Smooth muscle cell (in vitro differentiated cells): ENCODE results near the gene CDON. TPM values are rescaled to one million over a fixed set of nuclear protein-coding genes. Genes with fewer than 3 reads are reported as not detected.

Experiments used
- DNase-seq: peaks from one replicate; lab custom pipeline; 2025; ENCODE audit not compliant: unreplicated experiment; lab: John Stamatoyannopoulos, UW
- H2AFZ ChIP-seq: fragments of 200-600 bp; sonication (generic); 2 replicates; pipeline ENCODE4 v1.6.0; 2016; ENCODE audit warnings: antibody characterized with exemption, low read depth, mild to moderate bottlenecking
- H3F3A ChIP-seq: fragments of 200-600 bp; sonication (generic); 2 replicates; pipeline ENCODE4 v1.6.0; 2017; ENCODE audit warnings: antibody characterized with exemption, low read depth
- H3K27ac ChIP-seq: fragments of 200-600 bp; sonication (generic); 2 replicates; pipeline ENCODE4 v1.5.1; 2016; ENCODE audit warnings: low read depth, mild to moderate bottlenecking
- H3K27me3 ChIP-seq: fragments of 200-600 bp; sonication (generic); 2 replicates; pipeline ENCODE4 v1.6.1; 2016; ENCODE audit warnings: low read depth, mild to moderate bottlenecking
- H3K36me3 ChIP-seq: fragments of 200-600 bp; sonication (generic); 2 replicates; pipeline ENCODE4 v1.5.1; 2016; ENCODE audit warnings: low read depth
- H3K4me1 ChIP-seq: fragments of 200-600 bp; sonication (generic); 2 replicates; pipeline ENCODE4 v1.5.1; 2016; ENCODE audit warnings: low read depth
- H3K4me2 ChIP-seq: fragments of 200-600 bp; sonication (generic); 2 replicates; pipeline ENCODE4 v1.6.0; 2016; ENCODE audit warnings: mild to moderate bottlenecking
- H3K4me3 ChIP-seq: fragments of 200-600 bp; sonication (generic); 2 replicates; pipeline ENCODE4 v1.5.1; 2016; ENCODE audit warnings: mild to moderate bottlenecking
- H3K79me2 ChIP-seq: fragments of 200-600 bp; sonication (generic); 2 replicates; pipeline ENCODE4 v1.6.0; 2016; ENCODE audit warnings: low read depth, mild to moderate bottlenecking
- H3K9ac ChIP-seq: fragments of 200-600 bp; sonication (generic); 2 replicates; pipeline ENCODE4 v1.6.0; 2016; ENCODE audit warnings: low read depth
- H3K9me3 ChIP-seq: fragments of 200-600 bp; sonication (generic); replicated peaks from 2 replicates; pipeline ENCODE4 v1.5.1; 2016; ENCODE audit warnings: low read depth
- H4K20me1 ChIP-seq: fragments of 200-600 bp; sonication (generic); 2 replicates; pipeline ENCODE4 v1.6.0; 2016; ENCODE audit warnings: low read depth
- WGBS: methylation state at CpG from one replicate; pipeline ENCODE4 v1.1.7; 2016; ENCODE audit warnings: low lambda C conversion rate; 5-methylcytosine and 5-hydroxymethylcytosine counted together
- polyA plus RNA-seq: library from polyadenylated mRNA; unstranded; fragments of >200 nt; fragmentation: Nextera tagmentation; extraction: Ambion mirVana; gene quantifications from 2 replicates; pipeline ENCODE4 v1.2.1, GENCODE V29; 2016
- total RNA-seq: library from RNA; depleted of rRNA; stranded (reverse); fragments of >200 nt; gene quantifications from 2 replicates; pipeline ENCODE4 v1.2.3, GENCODE V29; 2014
- TF ChIP-seq, protein P1 (sequence below): fragments of 200-600 bp; sonication (generic); IDR thresholded peaks from 2 replicates; pipeline ENCODE4 v1.5.1; 2017; ENCODE audit warnings: borderline replicate concordance, mild to moderate bottlenecking, antibody characterized with exemption; ENCODE audit not compliant: insufficient read depth, poor library complexity, severe bottlenecking

CDON gene
- total and polyA plus RNA-seq, 2 experiments from 2014 or later: 1.6 to 14.8 TPM

DNA sequence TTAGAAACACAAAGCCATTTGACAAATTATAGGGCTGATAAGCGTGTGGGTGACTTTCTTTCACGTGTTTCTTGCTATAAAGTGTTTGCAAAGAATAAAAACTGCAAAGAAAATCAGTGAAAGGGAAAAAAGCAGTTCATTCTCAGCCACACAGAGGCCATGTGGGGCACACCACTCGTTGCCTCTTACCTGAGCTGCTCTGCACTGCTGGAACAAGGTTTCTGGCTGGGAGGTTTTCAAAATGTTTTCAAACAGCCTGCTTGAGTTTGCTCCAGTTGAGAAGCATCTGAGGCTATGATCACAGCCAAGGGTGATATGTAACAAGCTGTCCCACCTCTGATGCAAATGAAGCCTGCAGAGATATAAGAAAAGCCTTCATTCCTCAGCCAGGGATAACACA, 131.6 kb downstream of the CDON start:
- Histone ChIP-seq H3K27me3 (no peaks in the 10 kb centered on the region), H3K27ac (no peak overlapping the region), H3K9me3 (no peaks in the 10 kb centered on the region), H3K4me2 (no peak overlapping the region), H2AFZ (no peak overlapping the region), H3K79me2 (no peaks in the 10 kb centered on the region), H4K20me1 (no peaks in the 10 kb centered on the region), H3K4me3 (no peak overlapping the region), H3K9ac (no peak overlapping the region), H3F3A (no peaks in the 10 kb centered on the region), H3K4me1 (no peaks in the 10 kb centered on the region), H3K36me3 (no peaks in the 10 kb centered on the region)
- 72% methylated on average over 3 of the region's 3 CpGs for WGBS
- TF ChIP-seq, protein P1, sequence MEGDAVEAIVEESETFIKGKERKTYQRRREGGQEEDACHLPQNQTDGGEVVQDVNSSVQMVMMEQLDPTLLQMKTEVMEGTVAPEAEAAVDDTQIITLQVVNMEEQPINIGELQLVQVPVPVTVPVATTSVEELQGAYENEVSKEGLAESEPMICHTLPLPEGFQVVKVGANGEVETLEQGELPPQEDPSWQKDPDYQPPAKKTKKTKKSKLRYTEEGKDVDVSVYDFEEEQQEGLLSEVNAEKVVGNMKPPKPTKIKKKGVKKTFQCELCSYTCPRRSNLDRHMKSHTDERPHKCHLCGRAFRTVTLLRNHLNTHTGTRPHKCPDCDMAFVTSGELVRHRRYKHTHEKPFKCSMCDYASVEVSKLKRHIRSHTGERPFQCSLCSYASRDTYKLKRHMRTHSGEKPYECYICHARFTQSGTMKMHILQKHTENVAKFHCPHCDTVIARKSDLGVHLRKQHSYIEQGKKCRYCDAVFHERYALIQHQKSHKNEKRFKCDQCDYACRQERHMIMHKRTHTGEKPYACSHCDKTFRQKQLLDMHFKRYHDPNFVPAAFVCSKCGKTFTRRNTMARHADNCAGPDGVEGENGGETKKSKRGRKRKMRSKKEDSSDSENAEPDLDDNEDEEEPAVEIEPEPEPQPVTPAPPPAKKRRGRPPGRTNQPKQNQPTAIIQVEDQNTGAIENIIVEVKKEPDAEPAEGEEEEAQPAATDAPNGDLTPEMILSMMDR: no peak
- no peak for DNase-seq

DNA sequence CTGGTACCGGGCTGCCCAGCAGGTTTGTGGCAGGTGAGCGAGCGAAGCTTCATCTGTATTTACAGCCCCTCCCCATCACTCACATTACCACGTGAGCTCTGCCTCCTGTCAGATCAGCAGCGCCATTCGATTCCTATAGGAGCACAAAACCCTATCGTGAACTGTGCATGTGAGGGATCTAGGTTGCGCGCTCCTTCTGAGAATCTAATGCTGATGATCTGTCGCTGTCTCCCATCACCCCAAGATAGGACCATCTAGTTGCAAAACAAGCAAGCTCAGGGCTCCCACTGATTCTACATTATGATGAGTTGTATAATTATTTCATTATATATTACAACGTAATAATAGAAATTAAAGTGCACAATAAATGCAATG, 132.6 kb downstream of the CDON start:
- no peak overlapping the region for H2AFZ ChIP-seq
- no peaks in the 10 kb centered on the region for H3K9me3 ChIP-seq
- H3K36me3 ChIP-seq: no peaks in the 10 kb centered on the region
- no peak overlapping the region for H3K27ac ChIP-seq
- TF ChIP-seq, protein P1: no peak
- H3K79me2 ChIP-seq: no peaks in the 10 kb centered on the region
- no peaks in the 10 kb centered on the region for H3K27me3 ChIP-seq
- H3F3A ChIP-seq: no peaks in the 10 kb centered on the region
- no peak overlapping the region for H3K4me3 ChIP-seq
- 92% methylated on average over 11 of the region's 11 CpGs for WGBS
- no peaks in the 10 kb centered on the region for H4K20me1 ChIP-seq
- no peaks in the 10 kb centered on the region for H3K4me1 ChIP-seq
- no peak overlapping the region for H3K4me2 ChIP-seq
- no peak for DNase-seq
- H3K9ac ChIP-seq: no peak overlapping the region

DNA sequence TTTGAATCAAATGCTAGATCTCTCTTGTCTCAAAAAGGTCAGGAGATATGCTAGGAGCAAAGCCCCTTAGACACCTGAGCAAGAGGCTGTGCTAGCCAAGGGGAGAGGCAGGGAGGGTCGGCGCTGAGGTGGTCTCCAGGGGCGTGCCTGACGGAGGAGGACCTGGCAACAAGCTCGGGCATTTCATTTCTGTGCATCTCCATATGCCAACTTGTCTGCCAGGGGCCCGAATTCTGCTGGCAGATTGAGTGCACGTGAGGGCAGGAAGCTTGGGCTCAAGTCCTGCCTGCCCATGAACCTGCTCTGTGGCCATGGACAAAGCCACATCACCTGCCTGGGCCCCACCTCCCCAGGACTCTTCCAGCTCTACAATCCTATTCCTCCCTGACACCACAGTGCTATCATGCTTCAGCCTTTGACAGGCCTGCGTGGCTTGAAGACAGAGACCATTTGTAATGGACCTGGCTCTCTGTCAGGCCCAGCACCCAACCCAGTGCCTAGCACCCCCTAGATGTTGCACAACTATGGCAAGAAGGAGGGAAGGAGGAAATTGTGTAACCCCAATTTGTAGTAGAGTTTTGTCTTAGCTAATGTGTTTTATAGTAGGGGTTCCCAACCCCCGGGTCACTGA, 133.1 kb downstream of the CDON start:
- Histone ChIP-seq H3K27ac (no peak overlapping the region), H3K4me3 (no peak overlapping the region), H3K9me3 (no peaks in the 10 kb centered on the region), H3K9ac (no peak overlapping the region), H3K36me3 (no peaks in the 10 kb centered on the region), H3K27me3 (no peaks in the 10 kb centered on the region), H3K4me1 (no peaks in the 10 kb centered on the region), H2AFZ (no peak overlapping the region), H3F3A (no peaks in the 10 kb centered on the region), H3K79me2 (no peaks in the 10 kb centered on the region), H4K20me1 (no peaks in the 10 kb centered on the region), H3K4me2 (no peak overlapping the region)
- WGBS: 94% methylated on average over 9 of the region's 9 CpGs
- TF ChIP-seq, protein P1: no peak
- no peak for DNase-seq

DNA sequence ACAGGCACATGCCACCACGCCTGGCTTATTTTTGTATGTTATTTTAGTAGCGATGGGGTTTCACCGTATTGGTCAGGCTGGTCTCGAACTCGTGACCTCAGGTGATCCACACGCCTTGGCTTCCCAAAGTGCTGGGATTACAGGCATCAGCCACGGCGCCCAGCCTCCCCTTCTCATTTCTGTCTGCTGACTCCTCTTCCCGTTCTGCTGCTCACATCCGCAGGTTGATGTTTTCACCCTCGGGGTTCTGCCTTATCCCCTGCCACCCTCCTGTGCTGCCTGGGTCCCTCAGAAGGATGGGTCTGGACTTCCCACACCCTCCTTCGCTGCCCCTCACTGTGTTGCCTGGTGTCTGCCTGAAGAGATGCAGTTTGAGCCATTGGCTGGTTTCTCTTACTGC, 136.0 kb downstream of the CDON start:
- Histone ChIP-seq H3K4me2 (no peak overlapping the region), H3K4me1 (no peaks in the 10 kb centered on the region), H3K36me3 (no peaks in the 10 kb centered on the region), H3K79me2 (no peaks in the 10 kb centered on the region), H3K27me3 (no peaks in the 10 kb centered on the region), H3K9ac (no peak overlapping the region), H3K27ac (no peak overlapping the region), H3K9me3 (no peaks in the 10 kb centered on the region), H2AFZ (no peak overlapping the region), H3K4me3 (no peak overlapping the region), H4K20me1 (no peaks in the 10 kb centered on the region), H3F3A (no peaks in the 10 kb centered on the region)
- WGBS: 92% methylated on average over 12 of the region's 12 CpGs
- TF ChIP-seq, protein P1: no peak
- no peak for DNase-seq
